GM18868 (cell line): ENCODE measurements around the gene FUT7.

Experiments
- ATAC-seq: cut with Tn5 transposase; IDR thresholded peaks from one replicate; pipeline ENCODE4 v1.9.1; 2021; ENCODE audit warnings: mild to moderate bottlenecking, moderate library complexity; ENCODE audit not compliant: unreplicated experiment

Gene FUT7

DNA sequence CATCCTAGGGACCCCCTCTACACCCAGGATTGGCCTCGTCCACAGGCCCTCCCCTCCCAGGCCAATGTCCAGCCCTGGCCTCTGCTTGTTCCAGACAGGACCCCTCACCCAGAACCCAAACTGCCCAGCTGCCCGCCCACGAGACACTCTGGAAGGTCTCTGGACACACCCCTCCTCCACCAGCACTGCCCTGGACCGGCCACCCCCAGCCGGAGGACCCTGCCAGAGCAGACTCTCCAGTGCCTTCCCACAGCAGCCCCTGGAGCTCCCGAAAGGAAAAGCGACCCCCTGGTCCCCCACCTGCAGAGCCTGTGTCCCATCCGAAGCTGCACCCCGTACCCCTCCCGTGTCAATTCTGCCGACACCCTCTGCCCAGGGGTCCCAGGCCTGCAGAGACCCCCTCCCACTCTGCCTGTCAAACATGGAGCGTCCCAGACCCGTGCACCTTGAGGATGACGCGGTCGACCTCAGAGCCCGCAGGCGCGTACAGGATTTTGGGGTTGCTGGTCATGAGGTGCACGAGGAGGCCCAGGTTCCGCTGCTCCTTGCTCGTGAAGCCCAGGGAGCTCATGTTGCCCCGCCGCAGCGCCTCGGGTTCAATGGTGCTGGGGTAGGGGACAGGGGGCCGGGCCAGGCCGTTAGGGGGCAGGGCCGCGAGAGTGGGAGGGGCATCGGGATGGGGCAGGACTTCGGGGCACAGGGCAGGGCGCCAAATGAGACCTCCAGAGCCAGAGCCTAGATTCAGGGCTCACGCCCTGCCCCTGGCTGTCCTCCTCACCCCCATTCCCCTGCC lies 11.8 kb downstream of the FUT7 start:
- no peak for ATAC-seq

DNA sequence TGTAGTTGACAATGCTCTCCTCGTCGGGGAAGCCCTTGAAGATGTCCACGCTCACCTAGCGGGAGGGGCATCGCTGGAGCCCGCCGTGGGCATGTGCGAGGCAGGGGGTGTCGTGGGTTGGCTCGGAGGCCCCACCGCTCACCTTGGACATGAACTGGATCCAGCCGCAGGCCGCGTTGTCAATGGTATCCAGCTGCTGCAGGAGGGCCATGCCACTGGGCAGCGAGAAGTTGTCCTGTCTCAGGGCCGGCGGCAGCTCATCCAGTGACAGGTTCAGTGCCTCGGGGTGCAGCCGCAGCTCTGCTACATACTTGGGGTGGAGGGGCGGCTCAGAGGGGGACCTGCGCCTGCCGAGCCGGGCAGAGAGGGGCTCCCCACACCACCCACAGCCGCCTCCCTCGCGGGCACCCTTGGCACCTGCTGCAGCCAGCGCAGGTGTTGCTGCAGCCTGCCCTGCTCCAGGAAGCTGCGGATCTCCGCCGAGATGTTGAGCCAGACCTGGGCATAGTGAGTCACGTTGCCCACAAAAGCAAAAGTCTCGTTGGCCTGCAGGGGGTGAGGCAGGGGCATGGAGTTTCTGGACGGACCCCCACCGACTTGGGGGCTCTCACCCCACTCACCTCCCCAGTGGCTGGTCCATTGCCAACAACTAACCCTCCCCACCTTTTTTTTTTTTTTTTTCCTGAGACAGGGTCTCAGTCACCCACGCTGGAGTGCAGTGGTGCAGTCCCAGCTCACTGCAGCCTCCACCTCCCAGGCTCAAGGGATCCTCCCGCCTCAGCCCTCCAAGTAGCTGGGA lies 12.9 kb downstream of the FUT7 start:
- ATAC-seq: no peak

DNA sequence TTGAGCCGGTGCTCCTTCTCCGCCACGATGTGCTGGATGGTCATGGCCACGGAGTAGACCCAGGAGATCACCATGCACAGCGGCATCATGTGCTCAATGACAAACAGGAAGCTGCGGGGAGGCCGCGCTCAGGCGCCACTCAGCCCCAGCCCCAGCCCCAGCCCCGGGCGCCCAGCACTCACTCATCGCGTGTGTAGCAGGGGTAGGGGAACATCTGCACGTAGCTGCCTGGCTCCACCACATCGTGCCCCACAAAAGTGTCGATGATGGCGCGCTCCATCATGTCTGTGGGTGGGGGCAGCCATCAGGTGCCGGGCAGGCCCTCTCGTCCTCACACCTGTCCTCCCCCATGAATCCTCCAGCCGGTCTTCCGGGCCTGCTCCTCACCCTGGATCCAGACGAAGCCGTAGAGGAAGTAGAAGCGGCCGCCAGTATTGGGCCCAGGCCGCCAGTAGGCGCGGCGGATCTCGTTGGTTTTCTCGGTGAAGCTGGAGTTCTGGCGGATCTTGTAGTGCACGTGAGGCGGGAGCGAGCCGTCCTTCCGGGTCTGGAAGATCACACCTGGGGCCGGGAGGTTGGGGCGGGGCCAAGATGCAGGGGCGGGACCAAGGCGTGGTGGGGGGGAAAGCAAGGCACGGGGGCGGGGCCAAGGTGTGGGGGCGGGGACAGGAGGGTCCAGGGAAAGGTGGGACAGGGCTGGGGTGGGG lies 13.9 kb downstream of the FUT7 start:
- ATAC-seq: no peak

DNA sequence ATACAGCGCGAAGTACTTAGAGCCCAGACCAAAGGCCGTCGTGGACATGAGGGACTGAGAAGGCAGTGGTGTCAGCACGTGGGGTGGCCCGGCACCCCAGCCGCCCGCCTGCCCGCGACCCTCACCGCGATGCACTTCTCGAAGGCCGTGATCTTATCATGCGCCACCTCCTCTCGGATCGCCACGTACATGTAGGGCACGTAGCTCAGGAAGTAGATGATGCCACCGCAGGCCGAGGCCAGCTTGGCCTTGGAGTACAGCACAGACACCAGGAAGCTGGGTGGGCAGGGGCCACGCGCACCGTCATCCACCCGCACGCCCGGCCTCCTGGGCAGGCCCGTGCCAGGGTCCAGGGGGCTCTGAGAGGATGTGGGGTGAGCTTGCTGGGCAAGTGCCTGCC lies 14.8 kb downstream of the FUT7 start:
- ATAC-seq: no peak

DNA sequence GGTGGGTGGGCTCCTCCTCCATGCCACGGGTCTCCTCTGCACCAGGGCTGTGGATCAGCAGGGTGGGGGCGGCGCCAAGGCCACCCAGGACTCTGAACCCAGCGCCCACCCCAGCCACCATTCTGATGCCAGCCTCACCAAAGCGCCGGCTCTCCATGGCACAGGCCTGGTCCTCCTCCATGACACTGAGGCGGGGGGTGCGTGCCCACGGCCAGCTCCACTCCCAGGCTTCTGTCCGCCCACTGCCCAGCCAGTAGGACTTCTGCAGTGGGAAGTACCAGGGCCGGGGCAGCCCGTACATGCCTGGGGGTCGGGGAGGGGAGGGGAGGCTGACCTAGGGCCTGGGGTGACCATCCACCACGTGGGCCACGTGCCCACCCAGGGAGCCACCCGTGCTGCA lies 15.5 kb downstream of the FUT7 start:
- no peak for ATAC-seq

DNA sequence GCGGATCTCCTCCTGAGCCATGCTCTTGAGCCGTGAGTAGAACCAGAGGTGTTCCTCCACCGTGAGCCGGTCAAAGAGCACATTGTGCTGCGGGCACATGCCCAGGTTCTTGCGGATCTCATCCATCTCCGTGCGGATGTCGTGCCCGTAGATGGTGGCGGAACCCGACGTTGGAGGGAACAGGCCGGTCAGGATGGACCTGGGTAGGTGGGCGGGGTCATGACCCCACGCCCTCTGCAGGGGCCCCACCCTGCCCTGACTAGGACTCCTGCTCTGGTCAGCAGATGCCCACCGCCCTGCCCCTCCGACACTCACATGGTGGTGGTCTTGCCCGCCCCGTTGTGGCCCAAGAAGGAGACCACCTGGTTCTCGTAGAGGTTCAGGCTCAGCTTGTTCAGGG lies 15.9 kb downstream of the FUT7 start:
- no peak for ATAC-seq

DNA sequence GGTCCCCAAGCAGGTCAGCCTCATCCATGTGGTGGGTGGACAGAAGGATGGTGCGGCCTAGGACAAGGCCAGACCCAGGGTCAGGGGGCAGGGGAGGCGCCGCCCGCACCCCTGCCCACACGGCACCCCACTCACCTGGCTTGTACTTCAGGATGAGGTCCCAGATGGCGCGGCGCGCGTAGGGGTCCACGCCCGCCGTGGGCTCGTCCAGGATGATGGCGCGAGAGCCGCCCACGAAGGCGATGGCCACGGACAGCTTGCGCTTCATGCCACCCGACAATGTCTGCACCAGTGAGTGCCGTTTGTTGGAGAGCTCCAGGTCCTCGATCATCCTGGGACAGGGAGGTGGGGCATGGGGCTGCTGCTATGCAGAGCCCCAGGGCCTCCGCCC lies 16.4 kb downstream of the FUT7 start:
- no peak for ATAC-seq

DNA sequence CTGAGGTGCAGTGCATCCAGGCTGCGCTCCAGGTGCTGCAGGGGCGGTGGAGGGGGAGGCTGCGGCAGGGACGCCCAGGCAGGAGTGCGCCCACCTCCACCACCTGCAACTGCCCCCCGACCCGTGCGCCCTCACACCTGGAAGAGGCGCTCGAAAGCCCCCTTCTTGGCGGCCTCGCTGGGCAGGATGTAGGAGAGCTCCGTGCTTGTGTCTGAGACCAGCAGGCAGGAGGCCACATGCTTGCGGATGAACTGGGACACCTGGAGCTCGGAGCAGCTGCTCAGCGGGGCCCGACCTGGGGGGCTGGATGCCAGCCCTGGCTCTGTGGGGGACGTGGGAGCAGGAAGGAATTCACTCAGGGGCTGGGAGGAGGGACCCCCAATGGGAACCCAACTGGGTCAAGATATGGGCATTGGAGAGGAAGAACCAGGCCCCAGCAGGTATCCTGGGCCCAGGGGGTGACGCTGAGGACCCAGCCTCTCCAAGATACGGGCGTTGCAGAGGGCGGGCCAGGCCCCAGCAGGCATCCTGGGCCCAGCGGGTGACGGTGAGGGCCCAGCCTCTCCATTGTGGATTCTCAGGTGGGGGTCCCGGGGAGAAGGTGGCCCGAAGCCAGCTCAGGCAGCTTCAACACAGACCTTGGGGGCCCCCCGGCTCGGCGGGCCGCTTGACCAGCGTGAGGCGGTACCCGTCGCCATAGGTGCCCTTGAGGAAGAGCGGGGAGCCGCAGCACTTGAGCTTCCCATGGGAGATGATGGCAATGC lies 16.9 kb downstream of the FUT7 start:
- no peak for ATAC-seq

DNA sequence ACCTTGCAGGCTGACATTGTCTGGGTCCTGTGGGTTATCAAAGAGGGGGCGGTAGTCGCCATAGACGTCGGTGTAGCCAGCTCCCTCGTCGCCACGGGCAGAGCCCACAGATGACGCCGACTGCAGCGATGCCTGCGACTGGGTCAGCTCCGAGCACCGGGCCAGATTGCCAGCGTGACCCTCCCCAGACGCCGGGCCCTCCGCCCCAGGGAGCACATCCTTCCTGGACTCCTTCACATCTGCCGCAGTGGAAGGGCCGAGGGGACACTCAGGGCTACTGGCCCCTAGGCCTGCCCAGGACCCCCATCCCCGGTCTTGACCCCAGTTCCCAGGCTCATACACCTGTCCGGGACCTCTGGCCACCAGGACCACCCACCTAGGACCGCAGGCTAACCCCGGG lies 17.7 kb downstream of the FUT7 start:
- ATAC-seq: no peak

DNA sequence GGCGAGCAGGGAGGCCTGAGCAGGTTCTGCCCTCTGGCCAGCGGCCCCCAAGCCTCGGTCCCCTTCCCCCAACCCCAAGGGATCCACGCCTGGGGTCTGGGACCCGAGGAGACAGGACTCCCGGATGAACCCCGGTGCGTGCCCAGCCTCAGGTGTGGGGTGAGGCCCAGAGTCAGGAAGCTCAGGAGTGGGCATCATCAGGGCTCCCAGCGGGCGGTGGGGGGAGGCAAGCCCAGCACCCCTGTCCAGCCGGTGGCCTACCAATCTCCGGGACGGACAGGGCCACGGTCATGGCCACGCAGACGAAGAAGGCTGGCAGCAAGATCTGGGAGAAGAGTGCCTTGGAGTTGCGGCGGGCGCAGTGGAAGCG lies 18.3 kb downstream of the FUT7 start:
- ATAC-seq: no peak

DNA sequence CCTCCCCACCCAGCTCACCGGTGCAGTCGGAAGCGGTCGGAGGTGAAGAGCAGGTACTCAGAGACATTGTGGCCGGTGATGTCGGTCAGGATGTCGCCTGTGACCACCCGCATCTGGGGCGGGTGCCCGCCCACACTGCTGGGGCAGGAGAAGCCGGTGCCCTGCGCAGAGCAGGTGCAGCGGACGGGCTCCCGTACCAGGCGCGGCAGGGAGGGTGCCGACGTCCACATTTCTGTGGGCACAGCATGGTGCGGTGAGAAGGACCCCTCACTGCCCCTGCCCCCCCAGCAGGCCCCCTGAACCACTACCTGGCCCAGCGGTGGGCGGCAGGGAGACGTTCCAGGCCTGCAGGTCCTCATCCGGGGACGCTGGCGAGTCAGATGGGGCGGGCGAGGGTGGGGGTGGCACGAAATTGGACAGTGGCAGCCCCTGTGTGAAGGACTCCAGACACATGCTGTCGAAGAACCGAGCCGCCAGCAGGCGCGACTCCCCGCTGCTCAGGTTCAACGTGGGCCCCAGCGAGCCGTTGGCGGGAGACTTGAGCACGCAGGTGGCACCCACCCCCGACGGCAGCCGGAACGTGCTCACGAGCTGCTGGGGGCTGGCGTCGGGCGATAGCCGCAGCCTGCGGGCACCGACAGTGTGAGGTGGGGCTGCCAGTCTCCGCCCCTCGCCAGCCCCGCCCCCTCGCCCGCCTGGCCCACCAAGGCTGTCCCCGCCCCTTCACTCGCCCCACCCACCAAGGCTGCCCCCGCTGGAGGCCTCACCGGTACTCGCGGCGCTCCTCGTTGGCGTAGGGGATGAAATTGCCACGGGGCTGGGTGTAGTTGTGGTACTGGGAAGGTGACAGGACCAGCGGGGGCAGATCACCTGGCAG lies 19.0 kb downstream of the FUT7 start:
- no peak for ATAC-seq

DNA sequence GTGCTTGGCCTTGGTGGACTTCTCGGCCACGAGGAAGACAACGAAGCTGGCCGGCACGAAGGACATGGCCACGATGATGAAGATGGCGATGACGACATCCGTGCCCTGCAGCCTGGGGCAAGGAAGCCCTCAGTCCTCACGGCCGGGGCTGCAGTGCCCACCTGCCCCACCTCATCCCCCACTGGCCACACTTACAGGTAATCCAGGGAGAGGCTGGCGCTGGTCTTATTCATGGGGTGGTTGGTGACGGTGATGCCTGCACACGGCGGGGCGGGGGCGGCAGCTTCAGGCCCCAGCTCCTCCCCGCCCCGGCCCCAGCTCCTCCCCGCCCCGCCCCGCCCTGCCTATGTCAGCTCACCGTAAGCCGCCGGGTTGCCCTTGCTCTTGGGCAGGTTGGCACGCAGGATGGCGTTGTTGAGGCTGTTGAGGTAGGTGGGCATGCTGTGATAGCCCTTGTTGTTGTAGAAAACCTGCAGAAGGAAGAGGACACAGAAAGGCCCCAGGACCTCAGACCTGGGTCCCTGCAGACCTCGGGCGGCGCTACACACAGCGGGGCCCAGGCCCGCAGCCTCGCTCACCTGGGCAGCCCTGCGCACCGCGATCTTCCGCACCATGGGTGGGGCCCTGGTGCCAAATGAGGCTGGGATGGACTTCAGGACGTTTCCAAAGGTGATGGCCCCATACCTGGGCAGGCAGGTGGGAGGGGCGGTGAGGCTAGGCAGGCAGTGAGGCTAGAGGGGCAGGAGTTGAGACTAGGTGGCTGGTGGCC lies 19.8 kb downstream of the FUT7 start:
- no peak for ATAC-seq

DNA sequence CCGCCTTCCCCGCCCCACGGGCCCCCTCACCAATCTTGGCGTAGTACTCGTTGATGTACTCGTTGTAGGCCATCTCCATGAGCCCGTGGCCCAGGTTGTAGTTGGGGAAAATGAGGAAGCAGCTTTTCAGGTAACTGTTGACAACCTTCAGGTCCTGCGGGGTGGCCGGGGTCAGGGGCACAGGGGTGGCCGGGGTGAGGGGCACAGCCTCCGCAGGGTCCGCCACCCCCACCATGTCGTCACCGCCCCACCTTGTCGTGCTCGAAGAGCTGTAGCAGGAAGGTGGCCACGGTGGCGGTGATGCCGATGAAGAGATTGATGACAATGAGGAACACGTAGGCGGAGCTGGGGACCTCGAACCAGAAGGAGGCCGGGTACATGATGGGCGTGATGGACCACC lies 20.7 kb downstream of the FUT7 start:
- ATAC-seq: no peak

DNA sequence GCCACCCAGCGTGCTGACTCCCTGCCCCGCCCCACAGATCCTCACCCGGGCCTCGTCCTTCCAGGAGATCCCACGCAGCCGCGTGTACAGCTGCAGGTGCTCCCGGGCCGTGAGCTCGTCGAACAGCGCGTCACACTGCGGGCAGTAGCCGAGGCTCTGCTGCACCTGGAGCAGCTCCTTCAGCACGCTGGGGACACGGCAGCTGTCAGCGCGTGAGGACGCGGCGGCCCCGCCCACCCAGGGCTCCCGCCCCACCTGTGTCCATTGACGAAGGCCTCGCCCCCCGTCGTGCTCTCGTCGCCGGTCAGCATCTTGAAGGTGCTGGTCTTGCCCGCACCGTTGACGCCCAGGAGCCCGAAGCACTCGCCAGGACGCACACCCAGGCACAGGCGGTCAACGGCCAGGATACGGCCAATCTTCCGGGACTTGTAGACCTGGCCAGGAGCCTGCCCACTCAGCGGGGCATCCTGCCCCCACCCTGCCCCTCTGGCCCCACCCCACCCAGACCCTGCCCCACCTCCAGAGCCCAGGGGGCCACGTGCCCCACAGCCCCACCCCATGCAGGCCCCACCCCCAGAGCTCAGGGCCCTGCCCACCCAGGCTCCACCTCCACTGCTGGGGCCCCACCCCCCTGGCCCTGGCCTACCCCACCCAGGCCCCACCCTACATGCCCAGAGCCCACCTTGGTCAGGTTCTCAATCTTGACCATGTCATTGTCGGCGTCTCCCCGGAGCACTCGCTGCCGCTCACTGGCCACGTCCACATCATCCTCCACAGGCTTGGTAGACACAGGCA lies 21.8 kb downstream of the FUT7 start:
- no peak for ATAC-seq

DNA sequence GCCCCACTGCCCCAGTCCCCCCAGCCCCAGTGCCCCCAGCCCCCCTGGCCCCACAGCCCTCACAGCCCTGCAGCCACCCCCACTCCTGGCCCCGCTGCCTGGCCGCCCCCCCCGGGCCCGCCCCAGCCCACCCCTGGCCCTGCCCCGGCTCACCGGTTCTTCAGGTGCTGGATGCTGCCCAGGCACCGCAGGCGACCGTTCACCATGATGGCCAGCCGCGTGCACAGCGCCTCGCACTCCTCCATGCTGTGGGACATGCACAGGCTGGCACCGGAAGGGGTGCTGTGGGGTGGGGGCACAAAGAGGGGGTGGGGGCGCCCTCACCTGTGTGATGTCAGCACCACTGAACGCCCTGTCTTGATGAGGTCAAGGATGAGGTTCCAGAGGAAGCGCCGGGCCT lies 22.7 kb downstream of the FUT7 start:
- ATAC-seq: no peak

DNA sequence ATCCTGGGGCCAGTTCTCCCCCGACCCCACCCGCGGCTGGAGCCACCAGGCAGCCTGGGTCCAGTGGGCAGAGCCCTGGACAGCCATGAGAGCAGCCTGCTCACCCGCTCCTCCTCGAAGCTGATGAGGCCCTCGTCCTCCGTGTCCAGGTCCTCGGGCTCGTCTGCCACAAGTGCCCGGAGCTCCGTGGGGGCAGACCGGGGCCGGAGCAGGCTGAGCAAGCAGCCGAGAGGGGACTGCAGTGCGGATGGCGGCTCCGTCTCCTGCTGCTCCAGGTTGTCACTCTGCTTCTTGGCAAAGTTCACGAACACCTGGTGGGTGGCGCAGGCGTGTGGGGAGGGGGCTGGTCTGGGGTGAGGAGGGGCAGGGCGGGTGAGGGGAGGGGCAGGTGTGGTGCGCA lies 23.6 kb downstream of the FUT7 start:
- ATAC-seq: no peak

DNA sequence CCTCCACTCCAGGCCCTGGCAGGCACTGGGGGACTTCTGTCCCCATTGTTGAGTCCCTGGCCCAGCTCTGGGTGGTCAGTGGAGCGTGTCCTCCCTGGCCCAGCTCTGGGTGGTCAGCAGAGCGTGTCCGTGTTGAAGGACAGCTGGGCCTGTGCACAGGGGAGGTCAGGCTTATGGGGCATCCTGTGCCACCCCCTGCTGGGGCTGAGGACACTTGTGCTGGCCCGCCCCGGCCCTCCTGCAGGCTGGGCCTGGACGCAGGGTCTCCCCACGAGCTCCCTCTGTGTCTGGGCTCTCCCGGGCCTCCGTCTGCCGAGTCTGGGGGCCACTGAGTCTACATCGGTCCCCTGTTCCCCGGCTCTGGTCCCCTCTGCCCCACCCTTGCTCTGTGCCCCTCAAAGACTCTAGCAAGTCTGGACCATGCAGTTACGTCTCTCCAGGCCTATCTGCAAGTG lies 24.0 kb downstream of the FUT7 start:
- no peak for ATAC-seq

DNA sequence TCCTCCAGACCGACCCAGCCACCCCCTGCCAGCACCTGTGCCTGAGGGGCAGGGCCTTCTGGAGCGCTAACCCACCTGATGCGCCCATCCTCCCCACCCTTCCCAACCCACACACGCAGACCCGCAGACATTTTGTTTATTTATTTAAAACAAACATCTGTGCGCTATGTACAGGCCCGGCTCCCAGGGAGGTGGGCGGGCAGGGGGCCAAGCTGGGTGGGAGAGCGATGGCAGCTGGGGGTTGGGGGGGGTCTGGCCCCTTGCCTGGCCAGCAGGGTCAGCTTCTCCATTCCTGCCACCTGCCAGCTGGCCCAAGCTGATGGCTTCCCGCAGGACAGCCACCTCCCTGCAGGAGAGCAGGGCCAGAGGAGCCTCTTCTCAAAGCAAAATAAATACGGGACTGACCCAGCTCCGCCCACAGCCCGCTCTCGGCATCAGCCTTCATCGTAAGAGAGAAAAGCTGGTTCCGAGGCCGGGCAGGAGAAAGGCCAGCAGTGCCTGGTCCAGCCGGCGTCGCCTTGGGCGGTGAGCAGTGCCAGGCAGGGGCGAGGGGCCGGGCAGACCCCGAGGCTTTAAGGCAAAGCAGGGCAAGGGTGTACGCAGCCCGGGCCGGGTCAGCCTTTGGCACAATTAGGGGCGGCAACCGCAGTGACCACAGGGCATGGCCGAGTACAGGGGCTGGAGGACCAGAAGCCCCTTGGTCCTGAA lies 24.6 kb downstream of the FUT7 start:
- no peak for ATAC-seq
